Measurements from ENCODE around the gene MEGF11.

DNA sequence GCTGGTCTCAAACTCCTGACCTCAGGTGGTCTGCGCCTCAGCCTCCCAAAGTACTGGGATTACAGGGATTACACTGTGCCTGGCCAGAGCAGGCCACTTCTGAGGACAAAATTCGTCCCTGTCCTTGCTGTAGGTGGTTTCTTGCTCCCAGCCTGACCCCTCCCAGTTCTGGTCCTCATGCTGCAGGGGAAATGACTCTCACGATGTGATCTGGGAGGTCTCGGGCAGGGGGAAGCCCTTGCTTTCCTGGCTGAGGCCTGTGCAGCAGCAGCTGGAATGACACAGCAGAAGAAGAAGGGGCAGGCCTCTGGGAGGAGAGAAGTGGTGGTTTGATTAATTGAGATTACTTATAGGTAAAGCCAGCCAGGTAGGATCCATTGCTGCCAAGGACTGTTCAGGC is 39.3 kb downstream of the MEGF11 start:
- TF ChIP-seq GATA2 (IDR thresholded peaks at IDR 0.05; ENCODE audit: low read depth, low read length) (no peak), GATA3 (IDR thresholded peaks at IDR 0.05; ENCODE audit: low read depth, low read length) (no peak)
